Ishikawa (cell line): Measurements from ENCODE around the gene NFATC4.

ENCODE experiments used
- CEBPB ChIP-seq: IDR thresholded peaks from 2 replicates; pipeline ENCODE4 v1.6.1; 2012
- CREB1 ChIP-seq: IDR thresholded peaks from 2 replicates; pipeline ENCODE4 v1.6.1; 2012; ENCODE audit warnings: low read depth
- EGR1 ChIP-seq: IDR thresholded peaks from 2 replicates; pipeline ENCODE4 v1.6.1; 2012
- EP300 ChIP-seq: IDR thresholded peaks from 2 replicates; pipeline ENCODE4 v1.6.1; 2012; ENCODE audit warnings: borderline replicate concordance
- FOXM1 ChIP-seq: IDR thresholded peaks from 2 replicates; pipeline ENCODE4 v1.6.1; 2012; ENCODE audit warnings: low read depth, borderline replicate concordance
- NFIC ChIP-seq: IDR thresholded peaks from 2 replicates; pipeline ENCODE4 v1.6.1; 2012
- RAD21 ChIP-seq: IDR thresholded peaks from 2 replicates; pipeline ENCODE4 v1.6.1; 2012; ENCODE audit warnings: low read depth
- TAF1 ChIP-seq: IDR thresholded peaks from 2 replicates; pipeline ENCODE4 v1.6.1; 2012; ENCODE audit warnings: low read depth, mild to moderate bottlenecking
- TCF12 ChIP-seq: IDR thresholded peaks from 2 replicates; pipeline ENCODE4 v1.6.1; 2012; ENCODE audit warnings: low read depth
- TEAD4 ChIP-seq: IDR thresholded peaks from 2 replicates; pipeline ENCODE4 v1.6.1; 2012
- YY1 ChIP-seq: IDR thresholded peaks from 2 replicates; pipeline ENCODE4 v1.6.1; 2012; ENCODE audit warnings: low read depth
- ZBTB7A ChIP-seq: IDR thresholded peaks from 2 replicates; pipeline ENCODE4 v1.6.1; 2012; ENCODE audit warnings: low read depth
- TF ChIP-seq, protein P1 (sequence below): IDR thresholded peaks from 2 replicates; pipeline ENCODE4 v1.6.1; 2012
- TF ChIP-seq, protein P2 (sequence below): IDR thresholded peaks from 2 replicates; pipeline ENCODE4 v1.6.1; 2012; ENCODE audit warnings: low read depth, mild to moderate bottlenecking
- TF ChIP-seq, protein P3 (sequence below): IDR thresholded peaks from 2 replicates; pipeline ENCODE4 v1.6.1; 2012

The NFATC4 gene

DNA sequence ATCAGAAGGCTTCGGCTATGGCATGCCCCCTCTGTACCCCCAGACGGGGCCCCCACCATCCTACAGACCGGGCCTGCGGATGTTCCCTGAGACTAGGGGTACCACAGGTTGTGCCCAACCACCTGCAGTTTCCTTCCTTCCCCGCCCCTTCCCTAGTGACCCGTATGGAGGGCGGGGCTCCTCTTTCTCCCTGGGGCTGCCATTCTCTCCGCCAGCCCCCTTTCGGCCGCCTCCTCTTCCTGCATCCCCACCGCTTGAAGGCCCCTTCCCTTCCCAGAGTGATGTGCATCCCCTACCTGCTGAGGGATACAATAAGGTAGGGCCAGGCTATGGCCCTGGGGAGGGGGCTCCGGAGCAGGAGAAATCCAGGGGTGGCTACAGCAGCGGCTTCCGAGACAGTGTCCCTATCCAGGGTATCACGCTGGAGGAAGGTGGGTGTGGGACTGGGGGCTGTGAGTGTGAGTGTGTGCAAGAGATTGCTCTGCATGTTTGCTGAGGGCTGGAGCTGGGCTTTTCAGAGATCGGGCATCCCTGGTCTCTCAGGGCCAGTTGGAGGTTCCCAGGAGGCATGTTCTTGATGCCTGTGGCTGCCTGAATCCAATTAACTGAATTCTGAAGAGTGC lies 8.6 kb downstream of the NFATC4 start:
- no peak for TF ChIP-seq RAD21
- TF ChIP-seq TAF1: no peak
- TF ChIP-seq FOXM1: no peak
- TF ChIP-seq NFIC: no peak
- no peak for TF ChIP-seq EP300
- TF ChIP-seq TCF12: no peak
- TF ChIP-seq, protein P1, sequence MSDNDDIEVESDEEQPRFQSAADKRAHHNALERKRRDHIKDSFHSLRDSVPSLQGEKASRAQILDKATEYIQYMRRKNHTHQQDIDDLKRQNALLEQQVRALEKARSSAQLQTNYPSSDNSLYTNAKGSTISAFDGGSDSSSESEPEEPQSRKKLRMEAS: no peak
- TF ChIP-seq ZBTB7A: no peak
- no peak for TF ChIP-seq TEAD4
- no peak for TF ChIP-seq EGR1
- TF ChIP-seq YY1: no peak

DNA sequence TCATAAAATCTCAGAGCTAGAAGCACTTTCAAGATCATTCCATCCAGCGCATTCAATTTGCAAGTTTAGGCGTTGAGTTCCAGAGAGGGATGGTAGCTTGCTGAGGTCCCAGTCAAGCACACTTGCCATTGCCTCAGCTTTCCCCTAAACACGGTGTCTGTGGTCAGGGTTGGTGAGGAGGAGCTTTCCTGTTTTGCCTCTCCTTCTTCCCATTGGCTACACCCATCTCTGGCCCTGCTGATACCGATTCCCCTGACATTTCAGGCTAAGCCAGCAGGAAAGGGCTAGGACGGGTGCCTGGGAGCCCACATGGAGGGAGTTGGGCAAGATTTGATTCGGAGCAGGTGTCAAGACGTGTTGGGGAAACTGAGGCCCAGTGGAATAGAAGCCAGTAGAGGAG lies 9.1 kb downstream of the NFATC4 start:
- no peak for TF ChIP-seq FOXM1
- no peak for TF ChIP-seq CEBPB
- TF ChIP-seq CREB1: no peak
- TF ChIP-seq, protein P2, sequence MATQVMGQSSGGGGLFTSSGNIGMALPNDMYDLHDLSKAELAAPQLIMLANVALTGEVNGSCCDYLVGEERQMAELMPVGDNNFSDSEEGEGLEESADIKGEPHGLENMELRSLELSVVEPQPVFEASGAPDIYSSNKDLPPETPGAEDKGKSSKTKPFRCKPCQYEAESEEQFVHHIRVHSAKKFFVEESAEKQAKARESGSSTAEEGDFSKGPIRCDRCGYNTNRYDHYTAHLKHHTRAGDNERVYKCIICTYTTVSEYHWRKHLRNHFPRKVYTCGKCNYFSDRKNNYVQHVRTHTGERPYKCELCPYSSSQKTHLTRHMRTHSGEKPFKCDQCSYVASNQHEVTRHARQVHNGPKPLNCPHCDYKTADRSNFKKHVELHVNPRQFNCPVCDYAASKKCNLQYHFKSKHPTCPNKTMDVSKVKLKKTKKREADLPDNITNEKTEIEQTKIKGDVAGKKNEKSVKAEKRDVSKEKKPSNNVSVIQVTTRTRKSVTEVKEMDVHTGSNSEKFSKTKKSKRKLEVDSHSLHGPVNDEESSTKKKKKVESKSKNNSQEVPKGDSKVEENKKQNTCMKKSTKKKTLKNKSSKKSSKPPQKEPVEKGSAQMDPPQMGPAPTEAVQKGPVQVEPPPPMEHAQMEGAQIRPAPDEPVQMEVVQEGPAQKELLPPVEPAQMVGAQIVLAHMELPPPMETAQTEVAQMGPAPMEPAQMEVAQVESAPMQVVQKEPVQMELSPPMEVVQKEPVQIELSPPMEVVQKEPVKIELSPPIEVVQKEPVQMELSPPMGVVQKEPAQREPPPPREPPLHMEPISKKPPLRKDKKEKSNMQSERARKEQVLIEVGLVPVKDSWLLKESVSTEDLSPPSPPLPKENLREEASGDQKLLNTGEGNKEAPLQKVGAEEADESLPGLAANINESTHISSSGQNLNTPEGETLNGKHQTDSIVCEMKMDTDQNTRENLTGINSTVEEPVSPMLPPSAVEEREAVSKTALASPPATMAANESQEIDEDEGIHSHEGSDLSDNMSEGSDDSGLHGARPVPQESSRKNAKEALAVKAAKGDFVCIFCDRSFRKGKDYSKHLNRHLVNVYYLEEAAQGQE: no peak
- TF ChIP-seq, protein P1: no peak
- TF ChIP-seq EGR1: no peak
- TF ChIP-seq, protein P3, sequence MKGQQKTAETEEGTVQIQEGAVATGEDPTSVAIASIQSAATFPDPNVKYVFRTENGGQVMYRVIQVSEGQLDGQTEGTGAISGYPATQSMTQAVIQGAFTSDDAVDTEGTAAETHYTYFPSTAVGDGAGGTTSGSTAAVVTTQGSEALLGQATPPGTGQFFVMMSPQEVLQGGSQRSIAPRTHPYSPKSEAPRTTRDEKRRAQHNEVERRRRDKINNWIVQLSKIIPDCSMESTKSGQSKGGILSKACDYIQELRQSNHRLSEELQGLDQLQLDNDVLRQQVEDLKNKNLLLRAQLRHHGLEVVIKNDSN: no peak
- TF ChIP-seq NFIC: no peak
- no peak for TF ChIP-seq ZBTB7A

DNA sequence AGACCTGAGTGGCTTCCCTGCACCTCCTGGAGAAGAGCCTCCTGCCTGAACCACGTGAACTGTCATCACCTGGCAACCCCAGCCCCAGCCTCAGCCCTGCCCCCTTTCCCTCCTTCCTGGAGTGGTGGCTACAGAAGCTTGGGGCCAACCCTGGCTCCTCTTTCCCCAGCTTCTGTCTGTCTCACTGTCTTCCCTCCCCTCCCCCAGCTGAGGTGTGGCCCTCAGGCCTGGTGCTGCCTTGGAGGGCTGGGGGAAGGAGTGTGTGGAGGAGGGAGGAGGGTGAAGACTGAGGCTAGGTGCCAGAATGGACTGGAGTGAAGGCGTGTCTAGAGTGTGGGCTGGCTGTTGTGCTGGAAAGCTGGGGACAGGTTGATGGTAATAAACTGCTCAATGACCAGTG lies 9.7 kb downstream of the NFATC4 start:
- TF ChIP-seq, protein P1: no peak
- TF ChIP-seq, protein P2: no peak
- TF ChIP-seq TCF12: no peak
- TF ChIP-seq CEBPB: no peak
- no peak for TF ChIP-seq TEAD4
- TF ChIP-seq YY1: no peak
- TF ChIP-seq CREB1: no peak
- TF ChIP-seq EP300: no peak
- TF ChIP-seq NFIC: no peak
- TF ChIP-seq EGR1: no peak
- no peak for TF ChIP-seq ZBTB7A
- TF ChIP-seq TAF1: no peak
- TF ChIP-seq FOXM1: no peak
- TF ChIP-seq, protein P3: no peak
- TF ChIP-seq RAD21: no peak

DNA sequence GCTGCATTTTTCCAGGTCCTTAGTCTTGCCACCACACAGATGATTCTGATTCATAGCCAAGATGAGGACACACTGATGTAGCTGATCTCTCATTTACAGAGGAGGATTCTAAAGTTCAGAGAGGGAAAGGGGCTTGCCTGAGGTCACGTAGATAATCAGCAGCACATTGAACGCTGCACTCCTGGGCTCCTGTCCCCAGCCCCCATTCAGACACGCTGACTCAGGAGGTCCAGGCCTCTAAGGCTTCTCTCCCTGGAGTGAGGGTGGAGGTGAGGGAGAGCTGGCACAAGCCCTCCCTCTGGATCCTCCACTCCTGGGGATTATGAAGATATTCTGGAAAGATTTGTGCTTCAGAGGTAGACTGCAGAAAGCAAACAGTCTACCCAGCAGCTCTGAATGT lies 10.3 kb downstream of the NFATC4 start:
- TF ChIP-seq NFIC: no peak
- TF ChIP-seq, protein P2: no peak
- no peak for TF ChIP-seq FOXM1
- TF ChIP-seq YY1: no peak
- no peak for TF ChIP-seq EGR1
- no peak for TF ChIP-seq TEAD4
- no peak for TF ChIP-seq TAF1
- no peak for TF ChIP-seq RAD21
- no peak for TF ChIP-seq TCF12
- TF ChIP-seq ZBTB7A: no peak
- no peak for TF ChIP-seq CREB1
- TF ChIP-seq, protein P3: no peak
- TF ChIP-seq CEBPB: no peak
- TF ChIP-seq, protein P1: no peak
- TF ChIP-seq EP300: no peak
